GM08714 (cell line): ENCODE measurements around the gene STK32A.

Source experiments
- H3K4me3 ChIP-seq: fragments of 200-500 bp; sonication (Bioruptor generic); 2 replicates; pipeline ENCODE4 v1.5.1; 2014; ENCODE audit warnings: mild to moderate bottlenecking, low read length, inconsistent platforms
- ZNF274 ChIP-seq: IDR thresholded peaks from 2 replicates; pipeline ENCODE4 v1.6.1; 2012; ENCODE audit warnings: mild to moderate bottlenecking, low read depth, low read length

The STK32A gene

GRCh38 chr5:147400881-147401280, 166.1 kb downstream of the STK32A start:
- no peak overlapping the region for H3K4me3 ChIP-seq
- TF ChIP-seq ZNF274, result no peak

GRCh38 chr5:147403651-147404640, 169.1 kb downstream of the STK32A start:
- TF ChIP-seq ZNF274, result no peak
- no peak overlapping the region for H3K4me3 ChIP-seq

- no peak overlapping the region for H3K4me3 ChIP-seq
- no peak for TF ChIP-seq ZNF274
Measured at GRCh38 chr5:147404706-147405105, 169.9 kb downstream of the STK32A start.

- H3K4me3 ChIP-seq, result no peak overlapping the region
- TF ChIP-seq ZNF274, result no peak
Measured at GRCh38 chr5:147406636-147407035, 171.8 kb downstream of the STK32A start.

- H3K4me3 ChIP-seq, result no peak overlapping the region
Measured at GRCh38 chr5:147407094-147407681, 172.4 kb downstream of the STK32A start.

GRCh38 chr5:147408980-147409379, 174.2 kb downstream of the STK32A start:
- H3K4me3 ChIP-seq, result no peak overlapping the region
- no peak for TF ChIP-seq ZNF274

More at GRCh38 chr5:147407094-147407681, 172.4 kb downstream of the STK32A start:
- no peak for TF ChIP-seq ZNF274

GRCh38 chr5:147410496-147411358, 175.9 kb downstream of the STK32A start:
- H3K4me3 ChIP-seq, result no peak overlapping the region
- no peak for TF ChIP-seq ZNF274

GRCh38 chr5:147411359-147412319, 176.8 kb downstream of the STK32A start:
- TF ChIP-seq ZNF274, result no peak
- H3K4me3 ChIP-seq, result no peak overlapping the region

GRCh38 chr5:147412561-147412960, 177.7 kb downstream of the STK32A start:
- H3K4me3 ChIP-seq, result no peak overlapping the region
- no peak for TF ChIP-seq ZNF274

- no peak overlapping the region for H3K4me3 ChIP-seq
- TF ChIP-seq ZNF274, result no peak
Measured at GRCh38 chr5:147413266-147413665, 178.4 kb downstream of the STK32A start.

GRCh38 chr5:147415651-147416050, 180.8 kb downstream of the STK32A start:
- H3K4me3 ChIP-seq, result no peak overlapping the region
- TF ChIP-seq ZNF274, result no peak

GRCh38 chr5:147417135-147417813, 182.4 kb downstream of the STK32A start:
- no peak for TF ChIP-seq ZNF274
- H3K4me3 ChIP-seq, result no peak overlapping the region

GRCh38 chr5:147418613-147419012, 183.8 kb downstream of the STK32A start:
- no peak overlapping the region for H3K4me3 ChIP-seq
- TF ChIP-seq ZNF274, result no peak
